Measurements from ENCODE around the gene MRPL58. TPM values are rescaled to one million over a fixed set of nuclear protein-coding genes. Genes with fewer than 3 reads are reported as not detected.
"Not testable (repeated sequence)": the region's sequence is repeated elsewhere in the genome, so short reads cannot be mapped to it uniquely, and the experiment has no call there.

The MRPL58 gene
- polyA plus RNA-seq, 1 donor (not counting 4 experiments of a cell fraction or from before 2014, with no cell fraction given) = 61.1 TPM

GRCh38 chr17:75024686-75025397, 12.4 kb downstream of the MRPL58 start:
- dilution Hi-C loops (cut with MboI; ENCODE audit: extremely low pct_ligation_motif_present, low sequenced_read_pairs) = no loop called here

GRCh38 chr17:75025398-75025734, 12.9 kb downstream of the MRPL58 start:
- H4K20me1 ChIP-seq (ENCODE audit: control insufficient read depth, extremely low read depth, insufficient read depth, low read length); H3K4me3 ChIP-seq (ENCODE audit: control insufficient read depth in 2 of 3, extremely low read depth in 1 of 3, insufficient read depth in 2 of 3, low read depth in 1 of 3, low read length in 3 of 3); H3K4me2 ChIP-seq (ENCODE audit: control insufficient read depth, extremely low read depth, insufficient read depth, low read depth, low read length); H3K9me1 ChIP-seq (ENCODE audit: control insufficient read depth, extremely low read depth, insufficient read depth, low read length); H3K9ac ChIP-seq (ENCODE audit: control insufficient read depth, extremely low read depth, insufficient read depth, low read length); H3K4me1 ChIP-seq (ENCODE audit: control insufficient read depth, extremely low read depth, insufficient read depth, low read length); DNase-seq (ENCODE audit: low read depth, low spot score); dilution Hi-C loops (cut with MboI; ENCODE audit: extremely low pct_ligation_motif_present, low sequenced_read_pairs); FAIRE-seq; H3K79me2 ChIP-seq (ENCODE audit: control insufficient read depth, insufficient read depth, low read length); H3K9me3 ChIP-seq (ENCODE audit: control insufficient read depth, low read depth, low read length); H3K27ac ChIP-seq (ENCODE audit: control insufficient read depth, insufficient read depth, low read length); H3K27me3 ChIP-seq (ENCODE audit: control insufficient read depth, extremely low read depth, insufficient read depth, low read length); H2AFZ ChIP-seq (ENCODE audit: control insufficient read depth, low read length): not testable (repeated sequence)
- peaks cover 9 to 16% of the 10 kb centered on the region in 2 experiments for H3K36me3 ChIP-seq (ENCODE audit: control insufficient read depth in 2 of 2, extremely low read depth in 1 of 2, insufficient read depth in 2 of 2, low read length in 2 of 2)

More at GRCh38 chr17:75024686-75025397, 12.4 kb downstream of the MRPL58 start:
- Histone ChIP-seq H3K36me3 (ENCODE audit: control insufficient read depth in 2 of 2, extremely low read depth in 1 of 2, insufficient read depth in 2 of 2, low read length in 2 of 2) (peaks cover 15 to 17% of the 10 kb centered on the region in 2 experiments), H3K9ac (ENCODE audit: control insufficient read depth, extremely low read depth, insufficient read depth, low read length) (no peak overlapping the region), H3K79me2 (ENCODE audit: control insufficient read depth, insufficient read depth, low read length) (no peaks in the 10 kb centered on the region), H3K27ac (ENCODE audit: control insufficient read depth, insufficient read depth, low read length) (no peak overlapping the region), H3K9me1 (ENCODE audit: control insufficient read depth, extremely low read depth, insufficient read depth, low read length) (no peaks in the 10 kb centered on the region), H3K4me1 (ENCODE audit: control insufficient read depth, extremely low read depth, insufficient read depth, low read length) (no peaks in the 10 kb centered on the region), H3K9me3 (ENCODE audit: control insufficient read depth, low read depth, low read length) (no peaks in the 10 kb centered on the region), H3K4me3 (ENCODE audit: control insufficient read depth in 2 of 3, extremely low read depth in 1 of 3, insufficient read depth in 2 of 3, low read depth in 1 of 3, low read length in 3 of 3) (no peak overlapping the region), H4K20me1 (ENCODE audit: control insufficient read depth, extremely low read depth, insufficient read depth, low read length) (no peaks in the 10 kb centered on the region), H3K4me2 (ENCODE audit: control insufficient read depth, extremely low read depth, insufficient read depth, low read depth, low read length) (no peak overlapping the region), H3K27me3 (ENCODE audit: control insufficient read depth, extremely low read depth, insufficient read depth, low read length) (no peaks in the 10 kb centered on the region), H2AFZ (ENCODE audit: control insufficient read depth, low read length) (no peak overlapping the region)
- TF ChIP-seq CTCF (optimal IDR thresholded peaks at IDR 0.05 in 1 of 3, IDR thresholded peaks at IDR 0.05 in 1 of 3, conservative IDR thresholded peaks at IDR 0.05 in 1 of 3; ENCODE audit: extremely low read depth in 1 of 3, insufficient read depth in 2 of 3, low read length in 3 of 3) (no peak), EZH2 (IDR thresholded peaks at IDR 0.05; ENCODE audit: low read length) (no peak)
- FAIRE-seq (no peak), DNase-seq (ENCODE audit: low read depth, low spot score) (no peak)

GRCh38 chr17:75026650-75027049, 14.2 kb downstream of the MRPL58 start:
- H3K9me1 ChIP-seq (ENCODE audit: control insufficient read depth, extremely low read depth, insufficient read depth, low read length); H3K9me3 ChIP-seq (ENCODE audit: control insufficient read depth, low read depth, low read length); H3K9ac ChIP-seq (ENCODE audit: control insufficient read depth, extremely low read depth, insufficient read depth, low read length); H3K36me3 ChIP-seq (ENCODE audit: control insufficient read depth in 2 of 2, extremely low read depth in 1 of 2, insufficient read depth in 2 of 2, low read length in 2 of 2); H3K4me3 ChIP-seq (ENCODE audit: control insufficient read depth in 2 of 3, extremely low read depth in 1 of 3, insufficient read depth in 2 of 3, low read depth in 1 of 3, low read length in 3 of 3); DNase-seq (ENCODE audit: low read depth, low spot score); H2AFZ ChIP-seq (ENCODE audit: control insufficient read depth, low read length); H4K20me1 ChIP-seq (ENCODE audit: control insufficient read depth, extremely low read depth, insufficient read depth, low read length); H3K27ac ChIP-seq (ENCODE audit: control insufficient read depth, insufficient read depth, low read length); H3K4me1 ChIP-seq (ENCODE audit: control insufficient read depth, extremely low read depth, insufficient read depth, low read length); dilution Hi-C loops (cut with MboI; ENCODE audit: extremely low pct_ligation_motif_present, low sequenced_read_pairs); H3K79me2 ChIP-seq (ENCODE audit: control insufficient read depth, insufficient read depth, low read length); H3K27me3 ChIP-seq (ENCODE audit: control insufficient read depth, extremely low read depth, insufficient read depth, low read length); FAIRE-seq; H3K4me2 ChIP-seq (ENCODE audit: control insufficient read depth, extremely low read depth, insufficient read depth, low read depth, low read length): not testable (repeated sequence)

Data from keratinocyte (primary cell).